Measurements from ENCODE around the gene CASP8AP2.
A peak's percentile ranks its signal among the peaks of the same experiment; 100 is the strongest.

Gene CASP8AP2

GRCh38 chr6:89790403-89790802 is 39.3 kb upstream of the CASP8AP2 start:
- H3K4me2 ChIP-seq = no peak overlapping the region
- no peaks in the 10 kb centered on the region for H3K27me3 ChIP-seq
- H4K20me1 ChIP-seq = peaks cover 0 to 28% (median 23%) of the 10 kb centered on the region in 11 experiments; a peak in 14 of 22 replicates
- H3K9me3 ChIP-seq (replicated peaks in 1 of 11) = no peaks in the 10 kb centered on the region
- no peak overlapping the region for H3K27ac ChIP-seq
- peaks cover 29 to 83% (median 59%) of the 10 kb centered on the region in 11 experiments for H3K36me3 ChIP-seq
- peaks cover 19 to 28% (median 24%) of the 10 kb centered on the region in 10 experiments for H3K4me1 ChIP-seq
- no peak for TF ChIP-seq Cebpa-rat (IDR thresholded peaks at IDR 0.05)
- no peak overlapping the region for H3K4me3 ChIP-seq
- no peak overlapping the region for H3K9ac ChIP-seq

- Histone ChIP-seq H3K9me3 (replicated peaks in 1 of 11) (no peaks in the 10 kb centered on the region), H3K4me2 (peak overlapping the region in 10 of 11 experiments; percentile 10 to 80 (median 70); a peak in 12 of 22 replicates), H3K36me3 (peaks cover 8 to 66% (median 38%) of the 10 kb centered on the region in 11 experiments; a peak in 18 of 22 replicates), H3K9ac (no peak overlapping the region), H3K4me3 (no peak overlapping the region), H3K27ac (no peak overlapping the region), H3K4me1 (peaks cover 19 to 31% (median 27%) of the 10 kb centered on the region in 10 experiments), H4K20me1 (peaks cover 0 to 36% (median 28%) of the 10 kb centered on the region in 11 experiments; a peak in 14 of 22 replicates), H3K27me3 (no peaks in the 10 kb centered on the region)
- TF ChIP-seq Cebpa-rat (IDR thresholded peaks at IDR 0.05) = no peak
Measured at GRCh38 chr6:89792881-89793280, 36.8 kb upstream of the CASP8AP2 start.

- H3K27ac ChIP-seq = no peak overlapping the region
- H3K9ac ChIP-seq = no peak overlapping the region
- no peaks in the 10 kb centered on the region for H3K9me3 ChIP-seq (replicated peaks in 1 of 11)
- peak overlapping the region; percentile 46 to 80 (median 71); a peak in 20 of 22 replicates for H3K4me2 ChIP-seq
- no peak for TF ChIP-seq Cebpa-rat (IDR thresholded peaks at IDR 0.05)
- peaks cover 19 to 31% (median 27%) of the 10 kb centered on the region in 10 experiments for H3K4me1 ChIP-seq
- H4K20me1 ChIP-seq = peaks cover 0 to 36% (median 28%) of the 10 kb centered on the region in 11 experiments; a peak in 14 of 22 replicates
- H3K36me3 ChIP-seq = peaks cover 4 to 59% (median 31%) of the 10 kb centered on the region in 11 experiments; a peak in 18 of 22 replicates
- H3K4me3 ChIP-seq = no peak overlapping the region
- H3K27me3 ChIP-seq = no peaks in the 10 kb centered on the region
Measured at GRCh38 chr6:89793586-89793985, 36.1 kb upstream of the CASP8AP2 start.

- Histone ChIP-seq H3K9ac (no peak overlapping the region), H3K36me3 (peaks cover 4 to 59% (median 32%) of the 10 kb centered on the region in 11 experiments; a peak in 18 of 22 replicates), H3K4me1 (peaks cover 19 to 31% (median 27%) of the 10 kb centered on the region in 10 experiments), H3K27me3 (no peaks in the 10 kb centered on the region), H3K4me2 (peak overlapping the region; percentile 46 to 80 (median 71)), H3K4me3 (no peak overlapping the region; a peak in 1 of 20 replicates), H3K27ac (no peak overlapping the region), H4K20me1 (peaks cover 0 to 42% (median 28%) of the 10 kb centered on the region in 11 experiments; a peak in 14 of 22 replicates), H3K9me3 (replicated peaks in 1 of 11) (no peaks in the 10 kb centered on the region)
- TF ChIP-seq Cebpa-rat (IDR thresholded peaks at IDR 0.05) = no peak
Measured at GRCh38 chr6:89794324-89794723, 35.4 kb upstream of the CASP8AP2 start.

GRCh38 chr6:89797317-89797716 is 32.4 kb upstream of the CASP8AP2 start:
- peaks cover 19 to 31% (median 27%) of the 10 kb centered on the region in 10 experiments for H3K4me1 ChIP-seq
- TF ChIP-seq Cebpa-rat (IDR thresholded peaks at IDR 0.05) = no peak
- H3K27ac ChIP-seq = no peak overlapping the region
- H4K20me1 ChIP-seq = peaks cover 0 to 55% (median 28%) of the 10 kb centered on the region in 11 experiments; a peak in 14 of 22 replicates
- H3K4me2 ChIP-seq = no peak overlapping the region
- no peak overlapping the region for H3K4me3 ChIP-seq
- no peak overlapping the region for H3K9ac ChIP-seq
- no peaks in the 10 kb centered on the region for H3K9me3 ChIP-seq (replicated peaks in 1 of 11)
- H3K27me3 ChIP-seq = no peaks in the 10 kb centered on the region
- peaks cover 0 to 57% (median 28%) of the 10 kb centered on the region in 11 experiments; a peak in 17 of 22 replicates for H3K36me3 ChIP-seq

- Histone ChIP-seq H3K4me2 (no peak overlapping the region), H3K9me3 (replicated peaks in 1 of 11) (no peaks in the 10 kb centered on the region), H3K36me3 (peaks cover 0 to 53% (median 23%) of the 10 kb centered on the region in 11 experiments; a peak in 14 of 22 replicates), H3K27me3 (no peaks in the 10 kb centered on the region), H3K9ac (no peak overlapping the region), H3K4me3 (no peak overlapping the region), H3K27ac (no peak overlapping the region), H3K4me1 (peaks cover 8 to 24% (median 16%) of the 10 kb centered on the region in 10 experiments), H4K20me1 (peaks cover 0 to 59% (median 17%) of the 10 kb centered on the region in 11 experiments; a peak in 14 of 22 replicates)
- TF ChIP-seq Cebpa-rat (IDR thresholded peaks at IDR 0.05) = no peak
Measured at GRCh38 chr6:89799096-89799495, 30.6 kb upstream of the CASP8AP2 start.

- Histone ChIP-seq H3K27ac (no peak overlapping the region), H3K4me3 (no peak overlapping the region), H3K4me1 (peaks cover 2 to 17% (median 9%) of the 10 kb centered on the region in 10 experiments; a peak in 18 of 20 replicates), H3K27me3 (no peaks in the 10 kb centered on the region), H3K9ac (no peak overlapping the region), H3K9me3 (replicated peaks in 1 of 11) (no peaks in the 10 kb centered on the region), H4K20me1 (peaks cover 0 to 59% (median 13%) of the 10 kb centered on the region in 11 experiments; a peak in 13 of 22 replicates), H3K4me2 (no peak overlapping the region), H3K36me3 (peaks cover 0 to 53% (median 23%) of the 10 kb centered on the region in 11 experiments; a peak in 14 of 22 replicates)
- no peak for TF ChIP-seq Cebpa-rat (IDR thresholded peaks at IDR 0.05)
Measured at GRCh38 chr6:89799756-89800155, 29.9 kb upstream of the CASP8AP2 start.

GRCh38 chr6:89803271-89803670 is 26.4 kb upstream of the CASP8AP2 start:
- no peak overlapping the region for H3K4me2 ChIP-seq
- TF ChIP-seq Cebpa-rat (IDR thresholded peaks at IDR 0.05) = no peak
- H3K27me3 ChIP-seq = no peaks in the 10 kb centered on the region
- no peak overlapping the region for H3K4me3 ChIP-seq
- peaks cover 0 to 9% (median 0%) of the 10 kb centered on the region in 10 experiments; a peak in 5 of 20 replicates for H3K4me1 ChIP-seq
- H3K9ac ChIP-seq = no peak overlapping the region
- no peak overlapping the region for H3K27ac ChIP-seq
- H3K9me3 ChIP-seq (replicated peaks in 1 of 11) = no peaks in the 10 kb centered on the region
- H4K20me1 ChIP-seq = peaks cover 0 to 80% (median 14%) of the 10 kb centered on the region in 11 experiments; a peak in 12 of 22 replicates
- H3K36me3 ChIP-seq = peaks cover 0 to 45% (median 23%) of the 10 kb centered on the region in 11 experiments; a peak in 13 of 22 replicates

- no peaks in the 10 kb centered on the region for H3K9me3 ChIP-seq (replicated peaks in 1 of 11)
- H3K4me1 ChIP-seq = peaks cover 0 to 9% (median 0%) of the 10 kb centered on the region in 10 experiments; a peak in 5 of 20 replicates
- H3K27me3 ChIP-seq = no peaks in the 10 kb centered on the region
- no peak overlapping the region for H3K27ac ChIP-seq
- no peak for TF ChIP-seq Cebpa-rat (IDR thresholded peaks at IDR 0.05)
- H3K36me3 ChIP-seq = peaks cover 0 to 25% (median 12%) of the 10 kb centered on the region in 11 experiments; a peak in 12 of 22 replicates
- H3K4me3 ChIP-seq = no peak overlapping the region
- peaks cover 0 to 92% (median 20%) of the 10 kb centered on the region in 11 experiments; a peak in 13 of 22 replicates for H4K20me1 ChIP-seq
- H3K4me2 ChIP-seq = no peak overlapping the region
- no peak overlapping the region for H3K9ac ChIP-seq
Measured at GRCh38 chr6:89805814-89806371, 23.8 kb upstream of the CASP8AP2 start.
